ENCODE measurements around the gene PCDHA13.
"Not testable (repeated sequence)": the region's sequence is repeated elsewhere in the genome, so short reads cannot be mapped to it uniquely, and the experiment has no call there.

The PCDHA13 gene

GRCh38 chr5:140869555-140869886, 12.4 kb upstream of the PCDHA13 start:
- no peak for DNase-seq

- no peak for DNase-seq
These were observed 11.4 kb upstream of the PCDHA13 start for GRCh38 chr5:140870221-140871201.

DNA sequence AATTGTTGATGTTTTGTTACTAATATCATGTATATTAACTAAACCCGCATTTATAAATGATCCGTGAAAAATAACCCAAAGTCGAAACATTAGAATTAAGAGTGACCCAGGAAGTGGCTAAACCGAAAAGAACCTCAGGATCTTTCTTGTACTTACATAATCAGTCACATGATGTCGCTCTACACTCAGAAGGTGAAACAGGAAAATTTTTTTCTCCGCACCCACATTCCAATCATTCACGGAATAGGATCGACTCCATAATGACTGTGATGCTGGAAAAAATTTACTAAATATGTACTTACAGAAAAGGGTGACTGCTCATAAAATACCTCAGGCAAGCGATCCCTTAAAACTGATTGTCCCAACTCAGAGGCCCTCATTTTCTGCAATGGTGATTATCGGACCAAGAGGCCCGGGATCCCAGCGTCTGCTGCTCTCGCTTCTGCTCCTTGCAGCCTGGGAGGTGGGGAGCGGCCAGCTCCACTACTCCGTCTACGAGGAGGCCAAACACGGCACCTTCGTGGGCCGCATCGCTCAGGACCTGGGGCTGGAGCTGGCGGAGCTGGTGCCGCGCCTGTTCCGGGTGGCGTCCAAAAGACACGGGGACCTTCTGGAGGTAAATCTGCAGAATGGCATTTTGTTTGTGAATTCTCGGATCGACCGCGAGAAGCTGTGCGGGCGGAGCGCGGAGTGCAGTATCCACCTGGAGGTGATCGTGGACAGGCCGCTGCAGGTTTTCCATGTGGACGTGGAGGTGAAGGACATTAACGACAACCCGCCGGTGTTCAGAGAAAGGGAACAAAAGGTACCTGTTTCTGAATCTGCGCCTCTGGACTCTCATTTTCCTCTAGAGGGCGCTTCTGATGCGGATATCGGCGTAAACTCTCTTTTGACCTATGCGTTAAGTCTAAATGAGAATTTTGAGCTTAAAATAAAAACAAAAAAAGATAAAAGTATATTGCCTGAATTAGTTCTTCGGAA, 6.5 kb upstream of the PCDHA13 start, which contains the start of gene PCDHA12:
Gene PCDHA12 (plus strand): TSS at position 224 of the 981 bp plus-strand sequence. CDS start 165 bp downstream, at position 389.
- DNase-seq: no peak

GRCh38 chr5:140876541-140877261, 5.2 kb upstream of the PCDHA13 start:
- not testable (repeated sequence) for DNase-seq

- DNase-seq: no peak
These were observed 4.7 kb upstream of the PCDHA13 start for GRCh38 chr5:140877262-140877581.

GRCh38 chr5:140882591-140882899, 621 bp downstream of the PCDHA13 start:
- DNase-seq: no peak

- no peak for DNase-seq
These were observed 1.4 kb downstream of the PCDHA13 start for GRCh38 chr5:140883373-140883772.

GRCh38 chr5:140883927-140884697, 2.2 kb downstream of the PCDHA13 start:
- DNase-seq: no peak

DNA sequence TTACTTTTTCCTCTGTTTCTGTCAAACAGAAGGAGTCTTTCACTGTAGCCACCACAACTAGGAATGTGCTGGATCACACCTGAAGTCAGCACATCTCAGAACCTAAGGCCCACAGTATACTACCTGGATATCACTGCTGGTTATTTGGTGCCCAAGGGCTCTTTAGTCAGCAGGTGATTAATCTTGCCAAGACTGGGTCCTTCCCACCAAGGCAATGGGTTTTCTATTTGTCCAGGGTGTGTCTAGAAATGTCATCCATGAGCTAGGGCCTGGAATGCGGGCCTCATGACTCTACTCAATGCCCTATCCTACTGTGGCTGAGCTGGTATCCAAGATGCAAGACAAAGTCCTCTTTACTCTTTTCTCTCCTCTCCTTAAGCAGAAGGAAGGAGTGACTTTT, 34.4 kb downstream of the PCDHA13 start:
- DNase-seq: no peak

GRCh38 chr5:140923601-140924000, 41.7 kb downstream of the PCDHA13 start:
- DNase-seq: no peak

- peak; percentile 64 for DNase-seq
These were observed 44.0 kb downstream of the PCDHA13 start, which contains the start of gene PCDHAC1 for GRCh38 chr5:140925806-140926442. Gene PCDHAC1, plus strand, starts transcription at chr5:140926299. Its CDS starts 594 bp downstream, at chr5:140926893.

DNA sequence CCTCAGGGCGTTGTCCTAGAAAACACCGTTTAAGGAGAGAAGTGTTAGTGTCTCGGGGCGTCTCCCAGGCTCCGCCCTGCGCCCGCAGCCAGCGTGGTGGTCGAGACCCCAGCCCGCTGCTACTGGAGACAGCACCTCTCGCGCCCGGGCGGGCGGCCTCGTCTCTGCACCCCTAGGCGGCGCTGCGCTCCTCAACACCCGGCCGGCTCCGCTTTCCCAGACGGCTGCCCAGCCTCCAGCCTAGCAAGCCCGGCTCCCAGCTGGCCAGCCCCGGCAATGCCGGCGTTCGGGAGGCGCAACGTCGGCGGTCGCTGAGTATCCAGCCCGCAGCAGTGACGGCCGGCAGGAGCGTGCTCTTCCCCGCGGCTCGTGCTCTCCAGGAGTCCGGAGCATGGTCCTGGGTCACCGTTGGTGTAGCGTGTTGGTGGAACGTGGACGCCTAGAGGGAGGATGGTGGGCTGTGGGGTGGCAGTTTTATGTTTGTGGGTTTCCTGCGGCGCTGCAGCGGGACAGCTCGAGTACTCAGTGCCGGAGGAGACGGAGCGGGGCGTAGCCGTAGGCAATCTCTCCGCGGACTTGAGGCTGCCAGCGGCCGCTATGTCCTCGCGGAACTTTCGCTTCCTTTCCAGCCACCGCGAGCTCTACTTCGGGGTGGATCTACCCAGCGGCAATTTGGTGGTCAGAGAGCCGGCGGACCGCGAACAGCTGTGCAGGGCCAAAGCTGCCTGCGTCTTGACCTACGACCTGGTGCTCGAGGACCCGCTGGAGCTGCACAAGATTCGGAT, 44.7 kb downstream of the PCDHA13 start:
- peak; percentile 64 for DNase-seq

DNA sequence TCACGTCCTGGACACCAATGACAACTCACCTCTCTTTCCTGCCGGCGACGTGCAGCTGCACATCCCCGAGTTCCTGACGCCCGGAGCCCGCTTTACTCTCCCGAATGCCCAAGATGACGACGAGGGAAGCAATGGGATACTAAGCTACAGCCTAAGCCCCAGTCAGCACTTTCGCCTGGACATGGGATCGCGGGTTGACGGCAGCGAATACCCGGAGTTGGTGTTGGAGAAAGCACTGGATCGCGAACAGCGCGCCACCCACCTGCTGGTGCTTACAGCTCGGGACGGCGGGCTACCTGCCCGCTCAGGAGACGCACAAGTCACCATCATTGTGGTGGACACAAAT, 45.3 kb downstream of the PCDHA13 start:
- no peak for DNase-seq
